Activated naive CD4-positive, alpha-beta T cell treated with anti-CD3 and anti-CD28 coated beads, Interleukin-2, amount 50 U/mL, for 24 hours (primary cell): ENCODE data around the gene TMEM258.

Experiments used
- H3K27ac Mint-ChIP-seq: one replicate; pipeline ENCODE4 v1.8.0; 2021; ENCODE audit warnings: mild to moderate bottlenecking, mixed read lengths
- H3K27me3 Mint-ChIP-seq: one replicate; pipeline ENCODE4 v1.8.0; 2021; ENCODE audit warnings: mixed read lengths
- H3K36me3 Mint-ChIP-seq: one replicate; pipeline ENCODE4 v1.8.0; 2021; ENCODE audit warnings: mixed read lengths
- H3K4me1 Mint-ChIP-seq: one replicate; pipeline ENCODE4 v1.8.0; 2021; ENCODE audit warnings: mixed read lengths
- H3K4me3 Mint-ChIP-seq: one replicate; pipeline ENCODE4 v1.8.0; 2021; ENCODE audit warnings: mild to moderate bottlenecking, mixed read lengths
- H3K9me3 Mint-ChIP-seq: one replicate; pipeline ENCODE4 v1.8.0; 2021; ENCODE audit warnings: mixed read lengths

TMEM258 gene

DNA sequence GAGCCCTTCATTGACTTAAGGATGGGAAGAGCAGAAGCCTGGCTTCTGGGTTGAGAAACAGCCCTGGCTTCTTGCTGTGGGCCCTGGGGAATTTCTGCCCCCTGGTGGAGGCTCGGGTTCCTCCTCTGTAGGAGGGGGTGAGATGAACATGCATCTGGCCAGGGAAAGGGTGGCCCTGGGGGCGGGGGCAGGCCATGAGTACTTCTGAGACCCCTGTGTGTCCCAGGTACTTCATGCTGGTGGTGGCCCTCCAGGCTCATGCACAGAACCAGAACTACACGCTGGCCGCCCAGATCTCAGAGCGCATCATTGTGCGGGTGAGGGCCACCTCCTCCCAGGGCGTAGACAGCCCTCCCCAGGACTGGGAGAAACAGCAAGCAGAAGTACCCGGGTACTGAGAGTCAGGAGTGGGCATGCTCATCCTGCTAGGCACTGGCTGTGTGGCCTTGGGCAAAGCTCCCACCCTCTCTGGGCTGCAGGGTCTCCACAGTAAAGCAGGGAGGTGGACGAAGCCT is 15.8 kb downstream of the TMEM258 start:
- Mint-ChIP-seq H3K36me3 (no peaks in the 10 kb centered on the region), H3K9me3 (no peaks in the 10 kb centered on the region), H3K27ac (no peak overlapping the region), H3K4me1 (peaks cover 15% of the 10 kb centered on the region), H3K4me3 (peak overlapping the region; percentile 51), H3K27me3 (no peaks in the 10 kb centered on the region)

DNA sequence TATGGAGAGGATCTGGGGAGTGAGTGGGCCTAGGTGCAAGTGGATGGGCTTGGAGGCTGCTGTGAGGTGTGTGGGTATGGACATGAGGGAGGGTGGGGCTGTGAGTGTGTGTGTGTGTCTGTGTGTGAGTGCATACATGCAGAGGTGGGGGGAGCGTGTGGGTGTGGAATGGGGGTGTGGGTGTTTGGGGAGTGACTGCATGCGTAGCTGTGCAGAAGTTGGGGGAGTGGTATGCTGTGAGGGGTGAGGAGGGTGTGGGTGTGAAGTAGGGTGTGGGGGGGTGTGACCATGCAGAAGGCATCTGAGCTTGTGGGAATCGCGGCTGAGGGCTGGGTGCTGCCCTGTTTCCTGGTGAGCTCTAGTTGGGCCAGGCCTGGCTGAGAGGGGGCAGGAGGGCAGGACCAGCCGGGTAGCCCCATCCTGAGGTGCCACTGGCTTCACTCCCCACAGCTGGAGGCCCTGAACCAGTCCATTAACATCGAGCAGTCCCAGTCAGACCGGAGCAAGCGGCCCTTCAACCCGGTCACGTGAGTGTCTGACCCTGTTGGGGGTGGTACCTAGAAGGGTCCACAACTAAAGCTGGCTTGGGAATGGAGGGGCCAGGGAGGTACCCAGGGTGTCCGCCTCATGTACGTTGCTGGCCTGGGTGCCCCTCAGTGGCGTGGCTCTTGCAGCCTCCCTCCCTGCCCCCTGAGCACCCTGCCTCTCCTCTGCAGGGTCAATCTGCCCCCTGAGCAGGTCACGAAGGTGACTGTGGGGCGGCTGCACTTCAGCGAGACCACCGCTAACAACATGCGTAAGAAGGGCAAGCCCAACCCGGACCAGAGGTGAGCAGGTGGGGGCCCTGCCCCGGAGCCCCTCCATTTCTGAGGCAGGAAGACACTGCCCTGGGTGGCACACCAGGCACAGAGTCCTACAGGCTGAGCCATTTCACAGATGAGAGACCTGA is 16.5 kb downstream of the TMEM258 start:
- peak overlapping the region; percentile 51 for H3K4me3 Mint-ChIP-seq
- H3K4me1 Mint-ChIP-seq: peaks cover 18% of the 10 kb centered on the region
- H3K9me3 Mint-ChIP-seq: no peaks in the 10 kb centered on the region
- H3K27me3 Mint-ChIP-seq: no peaks in the 10 kb centered on the region
- H3K36me3 Mint-ChIP-seq: no peaks in the 10 kb centered on the region
- H3K27ac Mint-ChIP-seq: no peak overlapping the region

DNA sequence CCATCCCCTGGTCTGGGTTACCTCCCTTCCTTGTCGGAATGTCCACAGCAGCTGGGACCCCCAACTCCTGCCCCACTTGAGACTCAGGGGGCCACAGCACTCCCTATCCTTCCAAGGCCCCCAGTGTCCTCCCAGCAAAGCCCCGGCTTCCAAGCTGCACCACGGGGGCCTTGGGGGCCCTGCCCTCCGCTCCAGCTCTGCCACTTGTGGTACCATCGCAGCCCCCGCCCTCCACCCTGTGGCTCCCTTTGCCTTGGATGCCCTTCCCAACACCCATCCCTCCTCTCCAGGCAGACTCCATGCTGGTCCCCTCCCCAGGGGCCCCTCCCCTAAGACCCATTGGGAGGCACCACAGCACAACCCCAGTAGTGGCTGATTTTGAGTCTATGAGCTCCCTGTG is 17.3 kb downstream of the TMEM258 start:
- Mint-ChIP-seq H3K4me3 (no peak overlapping the region), H3K27ac (no peak overlapping the region), H3K27me3 (no peaks in the 10 kb centered on the region), H3K9me3 (no peaks in the 10 kb centered on the region), H3K4me1 (peaks cover 18% of the 10 kb centered on the region), H3K36me3 (no peaks in the 10 kb centered on the region)

DNA sequence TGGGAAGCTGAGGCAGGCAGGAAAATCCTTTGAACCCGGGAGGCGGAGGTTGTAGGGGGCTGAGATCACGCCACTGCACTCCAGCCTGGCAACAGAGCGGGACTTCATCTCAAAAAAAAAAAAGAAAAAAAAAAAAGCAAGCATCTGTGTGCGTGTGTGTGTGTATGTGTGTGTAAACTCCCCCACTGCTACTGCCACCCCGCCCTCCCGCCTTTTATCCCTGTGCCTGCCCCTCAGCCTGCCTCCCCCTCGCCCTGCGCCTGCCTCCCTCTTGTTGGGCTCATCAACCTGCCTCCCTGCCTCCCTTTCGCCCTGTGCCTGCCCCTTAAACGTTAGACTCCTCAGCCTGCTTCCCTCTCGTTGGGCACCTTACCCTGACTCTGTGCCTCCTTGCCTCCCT is 18.0 kb downstream of the TMEM258 start:
- H3K4me3 Mint-ChIP-seq: no peak overlapping the region
- H3K4me1 Mint-ChIP-seq: peaks cover 18% of the 10 kb centered on the region
- H3K27ac Mint-ChIP-seq: no peak overlapping the region
- H3K27me3 Mint-ChIP-seq: no peaks in the 10 kb centered on the region
- no peaks in the 10 kb centered on the region for H3K36me3 Mint-ChIP-seq
- H3K9me3 Mint-ChIP-seq: no peaks in the 10 kb centered on the region

DNA sequence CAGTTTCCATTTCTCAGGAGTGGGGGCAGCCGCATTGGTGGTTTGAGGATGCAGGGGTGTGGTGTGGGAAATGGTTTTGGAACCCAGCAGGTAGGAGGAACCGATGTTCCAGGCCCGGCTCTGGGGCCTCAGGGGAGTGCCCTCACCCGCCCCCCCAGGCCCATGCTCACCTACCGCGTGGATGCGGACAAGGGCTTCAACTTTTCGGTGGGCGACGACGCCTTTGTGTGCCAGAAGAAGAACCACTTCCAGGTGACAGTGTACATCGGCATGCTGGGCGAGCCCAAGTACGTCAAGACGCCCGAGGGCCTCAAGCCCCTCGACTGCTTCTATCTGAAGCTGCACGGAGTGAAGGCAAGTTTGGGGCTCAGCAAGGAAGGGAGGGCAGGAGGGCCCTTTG is 18.6 kb downstream of the TMEM258 start:
- H3K27ac Mint-ChIP-seq: no peak overlapping the region
- no peaks in the 10 kb centered on the region for H3K9me3 Mint-ChIP-seq
- peaks cover 18% of the 10 kb centered on the region for H3K4me1 Mint-ChIP-seq
- H3K36me3 Mint-ChIP-seq: no peaks in the 10 kb centered on the region
- H3K27me3 Mint-ChIP-seq: no peaks in the 10 kb centered on the region
- H3K4me3 Mint-ChIP-seq: no peak overlapping the region

- Mint-ChIP-seq H3K27me3 (no peaks in the 10 kb centered on the region), H3K9me3 (no peaks in the 10 kb centered on the region), H3K27ac (no peak overlapping the region), H3K36me3 (no peaks in the 10 kb centered on the region), H3K4me1 (peaks cover 18% of the 10 kb centered on the region), H3K4me3 (no peak overlapping the region)
Observed at GRCh38 chr11:61773356-61773755, 19.0 kb downstream of the TMEM258 start.

DNA sequence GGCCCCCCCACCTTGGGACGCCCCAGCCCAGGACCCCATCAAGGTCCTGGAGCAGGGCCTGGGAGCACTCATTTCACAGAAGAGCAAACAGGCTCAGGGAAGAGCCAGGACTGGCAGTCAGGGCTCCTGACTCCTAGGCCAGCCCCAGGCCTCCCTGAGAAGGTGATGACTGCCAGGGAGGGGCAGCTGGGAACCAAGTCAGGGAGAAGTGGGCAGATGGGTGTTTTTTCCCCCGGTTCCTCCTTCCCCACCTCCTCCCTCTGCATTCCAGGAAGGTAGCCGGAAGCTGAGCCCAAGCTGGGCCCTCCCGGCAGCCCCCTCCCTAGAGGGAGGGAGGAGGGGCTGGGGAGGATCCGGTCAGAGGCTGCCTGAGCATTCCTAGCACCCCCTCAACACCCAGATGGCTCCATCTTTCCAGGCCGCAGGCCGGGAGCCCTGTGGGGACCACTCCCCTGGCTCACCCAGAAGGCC is 20.4 kb downstream of the TMEM258 start:
- Mint-ChIP-seq H3K27me3 (no peaks in the 10 kb centered on the region), H3K9me3 (no peaks in the 10 kb centered on the region), H3K4me3 (no peak overlapping the region), H3K27ac (no peak overlapping the region), H3K4me1 (peaks cover 13% of the 10 kb centered on the region), H3K36me3 (no peaks in the 10 kb centered on the region)

DNA sequence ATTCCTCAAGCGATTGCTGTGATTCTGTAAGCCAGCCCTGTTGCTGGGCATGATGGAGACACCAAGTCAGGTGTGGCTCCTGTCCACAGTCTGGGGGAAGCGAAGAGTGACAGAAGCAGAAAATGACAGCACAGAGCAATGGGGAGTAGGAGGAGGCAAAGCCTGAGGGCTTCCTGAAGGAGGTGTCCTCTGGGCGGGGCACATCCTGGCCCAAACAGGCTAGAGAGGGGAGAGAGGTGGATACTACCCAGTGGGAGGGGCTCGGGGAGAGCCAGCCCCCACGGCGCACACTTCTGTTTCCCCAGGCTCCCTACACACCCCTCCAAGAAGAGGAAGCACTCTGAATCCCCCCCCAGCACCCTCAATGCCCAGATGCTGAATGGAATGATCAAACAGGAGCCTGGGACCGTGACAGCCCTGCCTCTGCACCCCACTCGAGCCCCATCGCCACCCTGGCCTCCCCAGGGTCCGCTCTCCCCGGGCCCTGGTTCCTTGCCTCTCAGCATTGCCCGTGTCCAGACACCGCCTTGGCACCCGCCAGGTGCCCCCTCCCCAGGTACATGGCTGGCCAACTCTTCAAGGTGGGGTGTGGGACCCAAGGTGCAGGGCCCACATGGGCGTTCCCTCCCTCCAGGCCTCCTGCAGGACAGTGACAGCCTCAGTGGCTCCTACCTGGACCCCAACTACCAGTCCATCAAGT is 21.1 kb downstream of the TMEM258 start:
- Mint-ChIP-seq H3K27me3 (no peaks in the 10 kb centered on the region), H3K27ac (no peak overlapping the region), H3K4me3 (no peak overlapping the region), H3K9me3 (no peaks in the 10 kb centered on the region), H3K36me3 (no peaks in the 10 kb centered on the region), H3K4me1 (peaks cover 6% of the 10 kb centered on the region)

- no peaks in the 10 kb centered on the region for H3K27me3 Mint-ChIP-seq
- no peak overlapping the region for H3K27ac Mint-ChIP-seq
- H3K4me1 Mint-ChIP-seq: peaks cover 4% of the 10 kb centered on the region
- H3K36me3 Mint-ChIP-seq: no peaks in the 10 kb centered on the region
- H3K4me3 Mint-ChIP-seq: no peak overlapping the region
- no peaks in the 10 kb centered on the region for H3K9me3 Mint-ChIP-seq
Observed at GRCh38 chr11:61769946-61770683, 22.3 kb downstream of the TMEM258 start.

DNA sequence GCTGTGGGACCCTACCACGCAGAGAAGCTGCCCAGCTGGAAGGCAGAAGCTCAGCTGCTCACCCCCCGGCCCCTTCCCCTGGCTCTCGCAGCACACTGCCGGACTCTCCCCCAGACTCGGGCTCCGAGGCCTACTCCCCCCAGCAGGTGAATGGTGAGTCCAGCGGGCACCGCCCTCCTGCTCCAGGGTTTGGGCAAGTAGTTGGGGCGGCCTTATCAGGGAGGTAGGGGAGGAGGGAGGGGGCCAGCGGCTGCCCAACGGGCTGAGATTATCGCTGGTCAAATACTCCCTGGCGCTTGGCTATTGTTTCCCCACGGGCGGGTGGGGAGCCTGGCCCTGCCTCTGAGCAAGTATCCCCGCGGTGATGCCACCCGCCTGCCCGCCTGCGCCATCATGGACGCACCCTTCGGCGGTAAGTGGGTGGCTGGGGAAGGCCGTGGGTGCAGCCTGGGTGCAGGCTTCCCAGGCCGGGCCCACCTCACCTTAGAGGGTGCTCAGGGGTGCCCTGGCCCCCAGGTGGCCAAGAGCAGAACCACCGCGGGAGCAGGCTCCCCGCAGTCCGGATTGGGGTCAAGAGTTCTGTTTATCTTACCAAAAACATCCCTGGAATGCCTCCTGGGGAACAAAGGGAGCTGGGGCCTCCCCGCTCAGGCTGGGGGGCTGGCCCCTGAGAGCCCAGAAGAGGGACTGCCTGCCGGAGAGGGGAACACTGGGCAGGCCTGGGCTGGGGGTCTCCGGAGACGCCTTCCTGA is 23.1 kb downstream of the TMEM258 start:
- H3K27me3 Mint-ChIP-seq: no peaks in the 10 kb centered on the region
- no peaks in the 10 kb centered on the region for H3K36me3 Mint-ChIP-seq
- H3K27ac Mint-ChIP-seq: no peak overlapping the region
- no peaks in the 10 kb centered on the region for H3K9me3 Mint-ChIP-seq
- no peak overlapping the region for H3K4me3 Mint-ChIP-seq
- peaks cover 4% of the 10 kb centered on the region for H3K4me1 Mint-ChIP-seq

- no peaks in the 10 kb centered on the region for H3K36me3 Mint-ChIP-seq
- H3K27ac Mint-ChIP-seq: no peak overlapping the region
- H3K4me1 Mint-ChIP-seq: peaks cover 4% of the 10 kb centered on the region
- H3K27me3 Mint-ChIP-seq: no peaks in the 10 kb centered on the region
- no peaks in the 10 kb centered on the region for H3K9me3 Mint-ChIP-seq
- H3K4me3 Mint-ChIP-seq: no peak overlapping the region
Observed at GRCh38 chr11:61768376-61769076, 23.9 kb downstream of the TMEM258 start.

- Mint-ChIP-seq H3K9me3 (no peaks in the 10 kb centered on the region), H3K27me3 (peaks cover 4% of the 10 kb centered on the region), H3K4me3 (no peak overlapping the region), H3K36me3 (no peaks in the 10 kb centered on the region), H3K4me1 (peaks cover 4% of the 10 kb centered on the region), H3K27ac (no peak overlapping the region)
Observed at GRCh38 chr11:61766353-61766841, 26.0 kb downstream of the TMEM258 start.

- H3K4me3 Mint-ChIP-seq: no peak overlapping the region
- no peaks in the 10 kb centered on the region for H3K36me3 Mint-ChIP-seq
- H3K9me3 Mint-ChIP-seq: no peaks in the 10 kb centered on the region
- H3K27ac Mint-ChIP-seq: no peak overlapping the region
- no peaks in the 10 kb centered on the region for H3K4me1 Mint-ChIP-seq
- peaks cover 4% of the 10 kb centered on the region for H3K27me3 Mint-ChIP-seq
Observed at GRCh38 chr11:61765550-61766253, 26.7 kb downstream of the TMEM258 start.
